Neural progenitor cell (in vitro differentiated cells): Measurements from ENCODE around the gene GAP43.

Experiments
- CTCF ChIP-seq: fragments of 200-600 bp; sonication (generic); IDR thresholded peaks from 2 replicates; pipeline ENCODE4 v1.5.1; 2017; ENCODE audit warnings: antibody characterized with exemption, mild to moderate bottlenecking
- EZH2 ChIP-seq: fragments of 200-600 bp; sonication (generic); IDR thresholded peaks from 2 replicates; pipeline ENCODE4 v1.6.1; 2017; ENCODE audit warnings: antibody characterized with exemption, mild to moderate bottlenecking, moderate library complexity

- TF ChIP-seq CTCF (no peak), EZH2 (no peak)
Observed at GRCh38 chr3:115680803-115681345, 57.6 kb downstream of the GAP43 start.
